H1 (cell line): Measurements from ENCODE around the gene TMEM204. TPM values are rescaled to one million over a fixed set of nuclear protein-coding genes. Genes with fewer than 3 reads are reported as not detected.

Experiments used
- CTCF ChIA-PET: fragments of 300-600 bp; sonication (Branson Sonifier 250); formaldehyde crosslinking; loops from one replicate; lab custom pipeline; 2021; ENCODE audit not compliant: partially characterized antibody; lab: Charles Lee
- POLR2A ChIA-PET: fragments of 300-600 bp; sonication (Branson Sonifier 250); formaldehyde crosslinking; loops from one replicate; lab custom pipeline; 2021; ENCODE audit warnings: inconsistent platforms; ENCODE audit not compliant: partially characterized antibody; lab: Charles Lee
- DNase-seq, 2 experiments: peaks; one replicate each; pipeline versions ENCODE4 v3.0.0 to v3.0.0-alpha.2; 2010 to 2022; ENCODE audit warnings: low spot score in 2 of 2, low read depth in 1 of 2, mixed read lengths in 1 of 2
- FAIRE-seq: peaks from 2 replicates; lab custom pipeline; 2011; peaks lifted over from hg19 to GRCh38; lab: Jason Lieb, UNC
- H2AFZ ChIP-seq: 2 replicates; pipeline ENCODE4 v1.8.1; 2012; ENCODE audit warnings: low read length, inconsistent platforms
- H2AK5ac ChIP-seq: 2 replicates; pipeline ENCODE4 v1.6.1; 2013; ENCODE audit warnings: low read depth, low read length
- H2BK120ac ChIP-seq: replicated peaks from 2 replicates; pipeline ENCODE3; 2013; ENCODE audit warnings: low read depth, low read length, inconsistent platforms
- H2BK12ac ChIP-seq: 2 replicates; pipeline ENCODE4 v1.6.1; 2013; ENCODE audit warnings: low read depth, low read length
- H2BK15ac ChIP-seq: 2 replicates; pipeline ENCODE4 v1.6.1; 2013; ENCODE audit warnings: low read length
- H2BK20ac ChIP-seq: 2 replicates; pipeline ENCODE4 v1.6.1; 2013; ENCODE audit warnings: low read length
- H2BK5ac ChIP-seq: 2 replicates; pipeline ENCODE4 v1.6.1; 2013; ENCODE audit warnings: low read depth, low read length
- H3K14ac ChIP-seq: 2 replicates; pipeline ENCODE4 v1.6.1; 2013; ENCODE audit warnings: inconsistent platforms; ENCODE audit not compliant: insufficient read length
- H3K18ac ChIP-seq: 2 replicates; pipeline ENCODE4 v1.6.1; 2013; ENCODE audit warnings: low read length; ENCODE audit errors: extremely low read depth
- H3K23ac ChIP-seq: 2 replicates; pipeline ENCODE4 v1.6.1; 2013; ENCODE audit warnings: inconsistent platforms; ENCODE audit not compliant: insufficient read length
- H3K23me2 ChIP-seq: 2 replicates; pipeline ENCODE4 v1.6.1; 2013; ENCODE audit warnings: low read depth, low read length
- H3K27ac ChIP-seq: 2 replicates; pipeline ENCODE4 v1.6.1; 2011; ENCODE audit warnings: low read depth, low read length, inconsistent platforms
- H3K27me3 ChIP-seq, 4 experiments: replicated peaks in 1 of 4; 1 replicate in 1 of 4; 2 replicates in 3 of 4; pipeline versions ENCODE4 v1.6.1 to v1.8.1; 2011 to 2013; ENCODE audit warnings: low read length in 3 of 4, mild to moderate bottlenecking in 3 of 4, inconsistent platforms in 2 of 4, mixed read lengths in 2 of 4, moderate library complexity in 1 of 4; ENCODE audit not compliant: control insufficient read depth in 3 of 4, insufficient read depth in 3 of 4; ENCODE audit errors: extremely low read depth in 1 of 4
- H3K36me3 ChIP-seq, 4 experiments: 2 replicates each; pipeline versions ENCODE4 v1.6.1 to v1.8.1; 2011 to 2013; ENCODE audit warnings: mild to moderate bottlenecking in 4 of 4, low read length in 3 of 4, moderate library complexity in 2 of 4, control low read depth in 1 of 4, inconsistent platforms in 1 of 4; ENCODE audit not compliant: insufficient read depth in 4 of 4, control insufficient read depth in 2 of 4
- H3K4ac ChIP-seq: replicated peaks from 2 replicates; pipeline ENCODE3; 2013; ENCODE audit warnings: low read length, low read depth, mixed read lengths, inconsistent platforms; ENCODE audit not compliant: insufficient read length
- H3K4me1 ChIP-seq, 4 experiments: replicated peaks in 1 of 4; 1 replicate in 1 of 4; 2 replicates in 3 of 4; pipeline versions ENCODE4 v1.6.1 to v1.8.1; 2011 to 2013; ENCODE audit warnings: low read length in 3 of 4, inconsistent platforms in 2 of 4, mixed read lengths in 1 of 4; ENCODE audit not compliant: insufficient read depth in 4 of 4, control insufficient read depth in 3 of 4
- H3K4me2 ChIP-seq, 2 experiments: 2 replicates each; pipeline versions ENCODE4 v1.6.1 to v1.8.1; 2011 to 2013; ENCODE audit warnings: low read depth in 2 of 2, low read length in 2 of 2, control low read depth in 1 of 2, inconsistent platforms in 1 of 2, mild to moderate bottlenecking in 1 of 2; ENCODE audit not compliant: insufficient read depth in 1 of 2
- H3K4me3 ChIP-seq, 4 experiments: fragments of 200-600, 300-600 bp in 1 of 4; sonication (generic), shearing (Covaris generic), sonication (Bioruptor Twin) in 1 of 4; 2 replicates each; pipeline versions ENCODE4 v1.5.1 to v1.8.1; 2011 to 2016; ENCODE audit warnings: low read length in 4 of 4, low read depth in 3 of 4, control low read depth in 2 of 4, inconsistent platforms in 2 of 4, mild to moderate bottlenecking in 2 of 4, mixed read lengths in 1 of 4, moderate library complexity in 1 of 4; ENCODE audit not compliant: insufficient read depth in 2 of 4; ENCODE audit errors: extremely low read depth in 1 of 4
- H3K56ac ChIP-seq: replicated peaks from 2 replicates; pipeline ENCODE3; 2013; ENCODE audit warnings: low read depth, mild to moderate bottlenecking, mixed read lengths, low read length, inconsistent platforms; ENCODE audit not compliant: insufficient read length
- H3K79me1 ChIP-seq: 2 replicates; pipeline ENCODE4 v1.6.1; 2013; ENCODE audit warnings: low read depth, low read length, control low read depth
- H3K79me2 ChIP-seq, 2 experiments: 2 replicates each; pipeline versions ENCODE4 v1.6.1 to v1.8.1; 2012 to 2013; ENCODE audit warnings: low read length in 2 of 2, mild to moderate bottlenecking in 2 of 2, inconsistent platforms in 1 of 2; ENCODE audit not compliant: insufficient read depth in 2 of 2, control insufficient read depth in 1 of 2
- H3K9ac ChIP-seq, 4 experiments: replicated peaks in 1 of 4; 1 replicate in 1 of 4; 2 replicates in 3 of 4; pipeline versions ENCODE4 v1.6.1 to v1.8.1; 2011 to 2013; ENCODE audit warnings: low read depth in 3 of 4, low read length in 3 of 4, control low read depth in 2 of 4, mild to moderate bottlenecking in 2 of 4, moderate library complexity in 2 of 4, inconsistent platforms in 1 of 4; ENCODE audit errors: extremely low read depth in 1 of 4
- H3K9me3 ChIP-seq, 2 experiments: 2 replicates each; pipeline versions ENCODE4 v1.6.1 to v1.8.1; 2012 to 2013; ENCODE audit warnings: mild to moderate bottlenecking in 2 of 2, moderate library complexity in 2 of 2, control low read depth in 1 of 2, inconsistent platforms in 1 of 2, low read depth in 1 of 2, low read length in 1 of 2, mixed read lengths in 1 of 2; ENCODE audit not compliant: insufficient read depth in 2 of 2
- H4K20me1 ChIP-seq, 2 experiments: replicated peaks in 1 of 2; 2 replicates each; pipeline versions ENCODE3 to v1.8.1; 2011 to 2013; ENCODE audit warnings: inconsistent platforms in 2 of 2, low read length in 2 of 2, mild to moderate bottlenecking in 1 of 2; ENCODE audit not compliant: insufficient read depth in 2 of 2, control insufficient read depth in 1 of 2
- H4K5ac ChIP-seq: 2 replicates; pipeline ENCODE4 v1.6.1; 2013; ENCODE audit warnings: low read length, low read depth, mixed read lengths, inconsistent platforms; ENCODE audit not compliant: insufficient read length
- H4K8ac ChIP-seq: 2 replicates; pipeline ENCODE4 v1.8.0; 2013; ENCODE audit warnings: mild to moderate bottlenecking, moderate library complexity, low read length, inconsistent platforms; ENCODE audit not compliant: insufficient read depth; ENCODE audit errors: extremely low read depth
- H4K91ac ChIP-seq: replicated peaks from 2 replicates; pipeline ENCODE3; 2013; ENCODE audit warnings: low read length, mixed read lengths, inconsistent platforms; ENCODE audit not compliant: insufficient read length
- ATF2 ChIP-seq: IDR thresholded peaks from 2 replicates; pipeline ENCODE4 v1.6.1; 2012; ENCODE audit warnings: low read length, inconsistent platforms
- FOSL1 ChIP-seq: IDR thresholded peaks from 2 replicates; pipeline ENCODE4 v1.6.1; 2011; ENCODE audit warnings: mild to moderate bottlenecking, low read depth, low read length, moderate library complexity; ENCODE audit not compliant: insufficient read depth
- JUND ChIP-seq: IDR thresholded peaks from 2 replicates; pipeline ENCODE4 v1.6.1; 2011; ENCODE audit warnings: mild to moderate bottlenecking, improper control_type of control experiment, low read length
- MAFK ChIP-seq: IDR thresholded peaks from 2 replicates; pipeline ENCODE4 v1.6.1; 2012; ENCODE audit warnings: low read depth, mild to moderate bottlenecking, improper control_type of control experiment, low read length
- NRF1 ChIP-seq: IDR thresholded peaks from 2 replicates; pipeline ENCODE4 v1.6.1; 2011; ENCODE audit warnings: mild to moderate bottlenecking, low read depth, low read length, improper control_type of control experiment
- POU5F1 ChIP-seq: IDR thresholded peaks from 2 replicates; pipeline ENCODE4 v1.6.1; 2011; ENCODE audit warnings: low read depth, mild to moderate bottlenecking, low read length, moderate library complexity
- RNF2 ChIP-seq: fragments of 200-900, 300-1000 bp; sonication (generic); IDR thresholded peaks from 2 replicates; pipeline ENCODE4 v1.7.1; 2016; ENCODE audit warnings: borderline replicate concordance, low read depth, mild to moderate bottlenecking, antibody characterized with exemption, low read length; ENCODE audit not compliant: poor library complexity, severe bottlenecking; ENCODE audit errors: missing control alignments
- SAP30 ChIP-seq: fragments of 300-600 bp; sonication (generic); IDR thresholded peaks from 2 replicates; pipeline ENCODE4 v1.7.1; 2012; ENCODE audit warnings: low read length, moderate library complexity, mild to moderate bottlenecking, inconsistent platforms; ENCODE audit not compliant: insufficient read depth, insufficient replicate concordance
- WGBS, 2 experiments: shearing (Covaris generic) in 1 of 2; methylation state at CpG; one replicate each; pipeline versions ENCODE4 v1.1.6 to v1.1.7; 2013 to 2015; ENCODE audit warnings: low lambda C conversion rate in 2 of 2, mixed read lengths in 2 of 2, inconsistent platforms in 1 of 2, low coverage in 1 of 2, missing lambda C conversion rate in 1 of 2; ENCODE audit not compliant: insufficient replicate concordance in 2 of 2, insufficient coverage in 1 of 2, insufficient read length in 1 of 2; ENCODE audit errors: extremely low coverage in 1 of 2, missing lambda C conversion rate in 1 of 2; 5-methylcytosine and 5-hydroxymethylcytosine counted together
- polyA plus RNA-seq, 7 experiments: library from polyadenylated mRNA; depleted of rRNA in 3 of 7; stranded (reverse) in 5 of 7; unstranded in 2 of 7; fragments of >200 nt in 5 of 7; fragments of 200-250 nt in 2 of 7; gene quantifications; 1 replicate in 5 of 7; 2 replicates in 1 of 7; 4 replicates in 1 of 7; pipeline versions ENCODE4 v1.2.1 to v1.2.3, GENCODE V29; 2011 to 2013; ENCODE audit warnings: missing spikeins in 2 of 7, mixed read lengths in 2 of 7
- total RNA-seq: library from RNA; stranded (reverse); fragmentation: NEBNext Ultra II Directional; extraction: Animal tissue kit (Norgen Biotek cat#: 25700); gene quantifications from 2 replicates; pipeline ENCODE4 v1.2.1, GENCODE V29; 2021
- TF ChIP-seq, protein P1 (sequence below), 3 experiments: IDR thresholded peaks; 1 replicate in 2 of 3; 2 replicates in 1 of 3; pipeline versions ENCODE4 v1.5.1 to v1.6.1; 2011; ENCODE audit warnings: low read length in 3 of 3, mild to moderate bottlenecking in 3 of 3, inconsistent platforms in 2 of 3, low read depth in 1 of 3, moderate library complexity in 1 of 3; ENCODE audit not compliant: insufficient read depth in 1 of 3; ENCODE audit errors: control extremely low read depth in 1 of 3

TMEM204 gene
- total and polyA plus RNA-seq, 2 of the 8 experiments (the other 6 are each of a cell fraction or from before 2014, with no cell fraction given) = not detected

GRCh38 chr16:1590366-1590765 lies 56.9 kb downstream of the TMEM204 start:
- Histone ChIP-seq H2BK120ac (no peak overlapping the region), H3K18ac (no peak overlapping the region), H3K79me2 (no peaks in the 10 kb centered on the region), H2BK20ac (no peak overlapping the region), H3K23me2 (no peaks in the 10 kb centered on the region), H3K14ac (no peak overlapping the region), H4K91ac (no peak overlapping the region), H3K4ac (no peak overlapping the region), H3K23ac (no peak overlapping the region), H2BK5ac (no peak overlapping the region), H4K20me1 (peaks cover 0 to 8% of the 10 kb centered on the region in 2 experiments), H3K27ac (no peak overlapping the region), H2AFZ (no peak overlapping the region), H2BK15ac (no peak overlapping the region), H3K9ac (no peak overlapping the region), H3K36me3 (peaks cover 0 to 11% (median 5%) of the 10 kb centered on the region in 4 experiments; a peak in 5 of 8 replicates), H3K79me1 (no peaks in the 10 kb centered on the region), H3K4me1 (no peaks in the 10 kb centered on the region), H2BK12ac (no peak overlapping the region), H4K8ac (peak overlapping the region; percentile 85; the same call in 1 of the 2 replicates), H4K5ac (no peak overlapping the region), H3K4me2 (no peak overlapping the region), H2AK5ac (no peak overlapping the region), H3K27me3 (no peaks in the 10 kb centered on the region), H3K56ac (no peak overlapping the region), H3K4me3 (no peak overlapping the region), H3K9me3 (no peaks in the 10 kb centered on the region)
- 97% methylated on average over 6 of the region's 6 CpGs; no CpG with 5 or more reads in 1 of the 2 experiments for WGBS, 2 experiments
- POLR2A ChIA-PET = interaction anchor here (0.6 to 1.7 kb wide), 4 partner anchors 11 to 167 kb away, joined by 3 to 4 read pairs (median 4); no protein-coding TSS in a partner anchor
- no peak for DNase-seq
- CTCF ChIA-PET = no interaction called here
- TF ChIP-seq POU5F1 = no peak
- TF ChIP-seq ATF2 = no peak
- no peak for TF ChIP-seq JUND
- TF ChIP-seq, protein P1, sequence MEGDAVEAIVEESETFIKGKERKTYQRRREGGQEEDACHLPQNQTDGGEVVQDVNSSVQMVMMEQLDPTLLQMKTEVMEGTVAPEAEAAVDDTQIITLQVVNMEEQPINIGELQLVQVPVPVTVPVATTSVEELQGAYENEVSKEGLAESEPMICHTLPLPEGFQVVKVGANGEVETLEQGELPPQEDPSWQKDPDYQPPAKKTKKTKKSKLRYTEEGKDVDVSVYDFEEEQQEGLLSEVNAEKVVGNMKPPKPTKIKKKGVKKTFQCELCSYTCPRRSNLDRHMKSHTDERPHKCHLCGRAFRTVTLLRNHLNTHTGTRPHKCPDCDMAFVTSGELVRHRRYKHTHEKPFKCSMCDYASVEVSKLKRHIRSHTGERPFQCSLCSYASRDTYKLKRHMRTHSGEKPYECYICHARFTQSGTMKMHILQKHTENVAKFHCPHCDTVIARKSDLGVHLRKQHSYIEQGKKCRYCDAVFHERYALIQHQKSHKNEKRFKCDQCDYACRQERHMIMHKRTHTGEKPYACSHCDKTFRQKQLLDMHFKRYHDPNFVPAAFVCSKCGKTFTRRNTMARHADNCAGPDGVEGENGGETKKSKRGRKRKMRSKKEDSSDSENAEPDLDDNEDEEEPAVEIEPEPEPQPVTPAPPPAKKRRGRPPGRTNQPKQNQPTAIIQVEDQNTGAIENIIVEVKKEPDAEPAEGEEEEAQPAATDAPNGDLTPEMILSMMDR (IDR thresholded peaks at IDR 0.05; ENCODE audit: control extremely low read depth in 1 of 3, insufficient read depth in 1 of 3, low read depth in 1 of 3, low read length in 3 of 3) = no peak
- no peak for TF ChIP-seq RNF2
- TF ChIP-seq FOSL1 = no peak
- TF ChIP-seq NRF1 = no peak
- TF ChIP-seq MAFK = no peak
- TF ChIP-seq SAP30 = no peak
- FAIRE-seq = no peak
